SIG-M5 (cell line): Measurements from ENCODE around the gene RAP2C.
"Not testable (repeated sequence)": the region's sequence is repeated elsewhere in the genome, so short reads cannot be mapped to it uniquely, and the experiment has no call there.

Source experiments
- DNase-seq: peaks from one replicate; lab custom pipeline; 2025; lab: John Stamatoyannopoulos, UW

RAP2C gene

GRCh38 chrX:132199941-132200340 lies 19.3 kb downstream of the RAP2C start:
- no peak for DNase-seq

- no peak for DNase-seq
Measured at GRCh38 chrX:132193872-132194574, 25.2 kb downstream of the RAP2C start.

GRCh38 chrX:132191938-132192337 lies 27.3 kb downstream of the RAP2C start:
- no peak for DNase-seq

GRCh38 chrX:132188175-132188574 lies 31.1 kb downstream of the RAP2C start:
- DNase-seq = no peak

- DNase-seq = no peak
Measured at GRCh38 chrX:132187451-132187850, 31.8 kb downstream of the RAP2C start.

- no peak for DNase-seq
Measured at GRCh38 chrX:132184871-132185270, 34.4 kb downstream of the RAP2C start.

GRCh38 chrX:132181364-132181763 lies 37.9 kb downstream of the RAP2C start:
- no peak for DNase-seq

GRCh38 chrX:132180929-132181328 lies 38.3 kb downstream of the RAP2C start:
- no peak for DNase-seq

- DNase-seq = no peak
Measured at GRCh38 chrX:132173647-132174046, 45.6 kb downstream of the RAP2C start.

GRCh38 chrX:132171881-132172280 lies 47.4 kb downstream of the RAP2C start:
- DNase-seq = no peak

GRCh38 chrX:132171478-132171877 lies 47.8 kb downstream of the RAP2C start:
- no peak for DNase-seq

GRCh38 chrX:132169554-132169953 lies 49.7 kb downstream of the RAP2C start:
- DNase-seq = no peak

GRCh38 chrX:132165651-132166050 lies 53.6 kb downstream of the RAP2C start:
- DNase-seq = no peak

GRCh38 chrX:132165005-132165404 lies 54.2 kb downstream of the RAP2C start:
- no peak for DNase-seq

GRCh38 chrX:132163094-132163493 lies 56.2 kb downstream of the RAP2C start:
- not testable (repeated sequence) for DNase-seq

GRCh38 chrX:132153166-132153565 lies 66.1 kb downstream of the RAP2C start:
- no peak for DNase-seq
